Right lobe of liver (tissue), 4 donors: ENCODE results near the gene OR6B1.

ENCODE experiments used
- CTCF ChIP-seq, 4 donors: fragments of 200-600 bp in 3 of 4; fragments of 450-650 bp in 1 of 4; IDR thresholded peaks; one replicate each; pipeline versions ENCODE4 v1.5.1 to v1.8.0; 2016 to 2022; ENCODE audit warnings: antibody characterized with exemption in 4 of 4, mild to moderate bottlenecking in 2 of 4
- POLR2A ChIP-seq: fragments of 450-650 bp; IDR thresholded peaks from one replicate; pipeline ENCODE4 v1.6.1; 2017; ENCODE audit warnings: antibody characterized with exemption, mild to moderate bottlenecking
- donor health status: DM: no; HTN: no; CAD: no.
- donor health status: DM: no; HTN: no; CAD: no.
- donor health status: DM: no; HTN: yes; CAD: no.

GRCh38 chr7:143979998-143980397 is 20.1 kb upstream of the OR6B1 start:
- TF ChIP-seq POLR2A (no peak), CTCF (IDR thresholded peaks at IDR 0.05) (no peak)
